Measurements from ENCODE around the gene OR4N2. TPM values are rescaled to one million over a fixed set of nuclear protein-coding genes. Genes with fewer than 3 reads are reported as not detected.
"Not testable (repeated sequence)": the region's sequence is repeated elsewhere in the genome, so short reads cannot be mapped to it uniquely, and the experiment has no call there.

OR4N2 gene
- total RNA-seq, 1 donor from 2014 or later = not detected

DNA sequence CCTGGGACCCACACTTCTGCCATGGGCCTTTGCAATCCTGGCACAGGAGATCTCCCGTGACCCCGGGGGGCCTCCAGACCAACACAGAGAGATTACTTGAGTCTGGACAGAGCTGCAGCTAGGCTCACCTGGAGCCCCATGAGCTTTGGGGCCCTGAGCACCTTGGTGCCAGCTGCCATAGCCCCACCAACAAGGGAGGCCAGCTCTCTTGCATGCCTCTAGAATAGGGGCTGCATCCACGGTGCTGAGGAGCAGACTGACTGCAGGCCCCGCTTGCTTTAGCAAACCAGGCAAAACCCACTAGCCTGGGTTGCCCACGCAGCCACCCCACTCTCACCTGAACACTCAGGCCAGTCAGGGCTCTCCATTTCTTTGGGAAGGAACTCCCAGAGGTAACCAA lies 3.7 kb upstream of the OR4N2 start:
- Histone ChIP-seq H3K27me3 (ENCODE audit: low read depth) (no peaks in the 10 kb centered on the region), H3K4me1 (no peaks in the 10 kb centered on the region), H3K4me3 (no peak overlapping the region), H3K36me3 (no peaks in the 10 kb centered on the region), H3K27ac (replicated peaks) (no peak overlapping the region), H3K9me3 (replicated peaks) (peaks cover 18% of the 10 kb centered on the region)
- intact Hi-C loops (cut with micrococcal nuclease) = no loop called here
- no peak for DNase-seq
- TF ChIP-seq, protein P1, sequence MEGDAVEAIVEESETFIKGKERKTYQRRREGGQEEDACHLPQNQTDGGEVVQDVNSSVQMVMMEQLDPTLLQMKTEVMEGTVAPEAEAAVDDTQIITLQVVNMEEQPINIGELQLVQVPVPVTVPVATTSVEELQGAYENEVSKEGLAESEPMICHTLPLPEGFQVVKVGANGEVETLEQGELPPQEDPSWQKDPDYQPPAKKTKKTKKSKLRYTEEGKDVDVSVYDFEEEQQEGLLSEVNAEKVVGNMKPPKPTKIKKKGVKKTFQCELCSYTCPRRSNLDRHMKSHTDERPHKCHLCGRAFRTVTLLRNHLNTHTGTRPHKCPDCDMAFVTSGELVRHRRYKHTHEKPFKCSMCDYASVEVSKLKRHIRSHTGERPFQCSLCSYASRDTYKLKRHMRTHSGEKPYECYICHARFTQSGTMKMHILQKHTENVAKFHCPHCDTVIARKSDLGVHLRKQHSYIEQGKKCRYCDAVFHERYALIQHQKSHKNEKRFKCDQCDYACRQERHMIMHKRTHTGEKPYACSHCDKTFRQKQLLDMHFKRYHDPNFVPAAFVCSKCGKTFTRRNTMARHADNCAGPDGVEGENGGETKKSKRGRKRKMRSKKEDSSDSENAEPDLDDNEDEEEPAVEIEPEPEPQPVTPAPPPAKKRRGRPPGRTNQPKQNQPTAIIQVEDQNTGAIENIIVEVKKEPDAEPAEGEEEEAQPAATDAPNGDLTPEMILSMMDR (IDR thresholded peaks at IDR 0.05; ENCODE audit: borderline replicate concordance) = no peak

DNA sequence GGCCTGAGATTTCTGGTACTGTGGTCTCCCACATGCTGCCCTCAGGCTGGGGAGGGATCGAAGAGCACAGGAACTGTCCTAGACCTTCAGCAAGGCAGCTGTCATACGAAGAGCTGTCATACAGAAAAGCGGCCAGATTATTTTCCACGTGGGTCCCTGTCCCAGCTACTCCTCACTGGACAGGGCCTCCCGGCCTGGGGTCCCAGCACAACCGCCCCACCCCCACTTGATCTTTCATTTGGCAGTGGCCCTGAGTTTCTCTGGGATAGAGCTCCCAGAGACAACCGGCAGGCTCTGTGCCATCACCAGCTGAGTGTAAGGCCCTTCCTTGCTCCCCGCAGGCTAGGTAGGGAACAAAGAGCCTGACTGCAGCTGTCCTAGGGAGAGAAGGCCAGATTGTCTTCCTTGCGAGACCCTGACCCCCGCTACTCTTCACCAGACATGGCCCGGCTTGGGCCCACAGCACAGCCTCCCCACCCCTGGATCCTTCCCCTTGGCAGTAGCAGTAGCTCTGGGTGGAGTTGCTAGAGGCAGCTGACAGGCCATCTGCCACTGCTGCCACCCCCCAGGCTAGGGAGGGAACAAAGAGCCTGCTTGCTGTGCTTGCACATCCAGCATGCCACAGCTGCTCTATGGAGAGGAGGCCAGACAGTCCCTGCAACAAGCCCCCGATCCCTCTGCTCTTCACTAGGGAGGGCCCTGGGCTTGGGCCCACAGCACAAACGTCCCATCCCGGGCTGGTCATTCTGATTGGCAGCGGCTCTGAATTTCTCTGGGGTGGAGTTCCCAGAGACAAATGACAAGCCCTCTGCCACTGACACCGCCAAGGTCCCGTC lies 3.1 kb upstream of the OR4N2 start:
- no peak for DNase-seq
- Histone ChIP-seq H3K4me1 (no peaks in the 10 kb centered on the region), H3K36me3 (no peaks in the 10 kb centered on the region), H3K4me3 (no peak overlapping the region), H3K27me3 (ENCODE audit: low read depth) (no peaks in the 10 kb centered on the region), H3K9me3 (replicated peaks) (peaks cover 18% of the 10 kb centered on the region), H3K27ac (replicated peaks) (no peak overlapping the region)
- intact Hi-C loops (cut with micrococcal nuclease) = no loop called here
- TF ChIP-seq, protein P1 (IDR thresholded peaks at IDR 0.05; ENCODE audit: borderline replicate concordance) = no peak

DNA sequence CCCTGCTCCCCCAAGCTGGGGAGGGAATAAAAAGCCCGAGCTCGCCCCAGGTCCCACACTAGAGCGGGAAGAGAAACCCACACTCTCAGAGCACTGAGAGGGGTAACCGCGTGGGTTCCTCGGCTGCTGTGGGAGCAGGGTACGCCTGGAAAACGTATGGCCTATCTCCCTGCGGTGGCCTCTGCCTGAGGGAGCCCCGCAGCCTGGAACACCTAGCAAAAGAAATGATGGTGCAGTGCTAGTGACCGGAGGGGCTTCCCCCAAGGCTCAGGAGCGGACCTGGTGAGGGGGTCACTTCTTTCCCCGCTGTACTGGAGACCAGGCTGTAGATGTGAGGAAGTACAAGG lies 2.5 kb upstream of the OR4N2 start:
- no peak for DNase-seq
- Histone ChIP-seq H3K4me1 (no peaks in the 10 kb centered on the region), H3K27ac (replicated peaks) (no peak overlapping the region), H3K4me3 (no peak overlapping the region), H3K27me3 (ENCODE audit: low read depth) (no peaks in the 10 kb centered on the region), H3K9me3 (replicated peaks) (peaks cover 18% of the 10 kb centered on the region), H3K36me3 (no peaks in the 10 kb centered on the region)
- intact Hi-C loops (cut with micrococcal nuclease) = no loop called here
- TF ChIP-seq, protein P1 (IDR thresholded peaks at IDR 0.05; ENCODE audit: borderline replicate concordance) = no peak

DNA sequence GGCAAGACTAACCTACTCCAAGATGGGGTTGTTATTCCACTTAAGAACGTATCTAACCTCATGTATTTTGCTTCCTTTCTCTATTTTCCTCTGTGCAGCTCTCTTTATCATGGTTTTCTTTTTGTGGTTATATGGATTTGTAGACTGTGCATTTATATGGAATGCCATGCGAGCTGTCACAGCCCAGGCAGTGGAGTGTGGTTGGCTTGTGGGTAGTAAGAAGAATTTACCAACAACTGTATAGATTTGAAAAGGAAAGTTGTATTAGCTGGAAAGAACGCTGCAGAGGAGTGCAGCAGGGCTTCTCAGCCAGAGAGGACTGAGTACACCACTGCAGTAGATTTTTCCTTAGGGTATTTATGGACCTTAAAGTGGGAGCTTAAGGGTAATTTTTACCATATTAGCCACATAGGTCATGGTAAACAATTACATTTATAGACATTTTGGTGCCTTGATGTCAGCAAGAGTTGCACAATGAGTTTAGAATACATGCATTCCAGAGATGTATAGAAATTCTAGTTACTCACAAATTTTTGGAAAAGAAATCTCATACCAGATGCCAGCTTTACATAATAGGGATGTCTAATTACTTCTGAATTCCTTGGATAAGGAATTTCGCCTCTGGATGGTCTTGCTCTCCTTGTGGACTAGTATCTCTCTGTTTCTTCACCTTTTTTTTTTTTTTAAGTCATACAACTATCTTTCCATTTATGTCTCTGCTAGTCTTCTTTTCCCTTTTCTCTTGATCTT lies 9.8 kb downstream of the OR4N2 start:
- H3K9me3 ChIP-seq (replicated peaks) = peaks cover 61% of the 10 kb centered on the region
- H3K36me3 ChIP-seq; H3K4me3 ChIP-seq; H3K27ac ChIP-seq (replicated peaks); DNase-seq; H3K4me1 ChIP-seq; H3K27me3 ChIP-seq (ENCODE audit: low read depth); intact Hi-C loops (cut with micrococcal nuclease): not testable (repeated sequence)

DNA sequence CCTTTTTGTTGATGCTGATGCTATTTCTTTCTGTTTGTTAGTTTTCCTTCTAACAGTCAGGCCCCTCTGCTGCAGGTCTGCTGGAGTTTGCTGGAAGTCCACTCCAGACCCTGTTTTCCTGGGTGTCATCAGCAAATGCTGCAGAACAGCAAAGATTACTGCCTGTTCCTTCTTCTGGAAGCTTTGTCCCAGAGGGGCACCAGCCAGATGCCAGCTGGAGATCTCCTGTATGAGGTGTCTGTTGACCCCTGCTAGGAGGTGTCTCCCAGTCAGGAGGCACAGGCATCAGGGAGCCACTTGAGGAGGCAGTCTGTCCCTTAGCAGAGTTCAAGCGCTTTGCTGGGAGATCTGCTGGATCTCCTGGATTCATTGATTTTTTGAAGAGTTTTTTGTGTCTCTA lies 16.3 kb downstream of the OR4N2 start:
- H3K36me3 ChIP-seq; H3K4me3 ChIP-seq; H3K27me3 ChIP-seq (ENCODE audit: low read depth); DNase-seq; intact Hi-C loops (cut with micrococcal nuclease); H3K4me1 ChIP-seq; H3K27ac ChIP-seq (replicated peaks): not testable (repeated sequence)
- H3K9me3 ChIP-seq (replicated peaks) = peaks cover 43% of the 10 kb centered on the region

DNA sequence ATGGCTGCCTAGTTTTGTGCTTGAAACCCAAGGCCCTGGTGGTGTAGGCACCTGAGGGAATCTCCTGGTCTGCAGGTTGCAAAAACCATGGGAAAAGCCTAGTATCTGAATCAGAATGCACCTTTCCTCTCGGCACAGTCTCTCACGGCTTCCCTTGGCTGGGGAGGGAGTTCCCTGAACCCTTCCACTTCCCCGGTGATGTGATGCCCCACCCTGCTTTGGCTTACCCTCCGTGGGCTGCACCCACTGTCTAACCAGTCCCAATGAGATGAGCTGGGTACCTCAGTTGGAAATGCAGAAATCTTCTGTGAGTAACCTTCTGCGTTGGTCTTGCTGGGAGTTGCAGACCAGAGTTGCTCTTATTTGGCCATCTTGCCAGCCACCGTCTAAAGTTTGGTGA lies 17.4 kb downstream of the OR4N2 start:
- H3K36me3 ChIP-seq; DNase-seq; intact Hi-C loops (cut with micrococcal nuclease); H3K27ac ChIP-seq (replicated peaks); H3K4me3 ChIP-seq; H3K4me1 ChIP-seq; H3K27me3 ChIP-seq (ENCODE audit: low read depth): not testable (repeated sequence)
- peaks cover 40% of the 10 kb centered on the region for H3K9me3 ChIP-seq (replicated peaks)

DNA sequence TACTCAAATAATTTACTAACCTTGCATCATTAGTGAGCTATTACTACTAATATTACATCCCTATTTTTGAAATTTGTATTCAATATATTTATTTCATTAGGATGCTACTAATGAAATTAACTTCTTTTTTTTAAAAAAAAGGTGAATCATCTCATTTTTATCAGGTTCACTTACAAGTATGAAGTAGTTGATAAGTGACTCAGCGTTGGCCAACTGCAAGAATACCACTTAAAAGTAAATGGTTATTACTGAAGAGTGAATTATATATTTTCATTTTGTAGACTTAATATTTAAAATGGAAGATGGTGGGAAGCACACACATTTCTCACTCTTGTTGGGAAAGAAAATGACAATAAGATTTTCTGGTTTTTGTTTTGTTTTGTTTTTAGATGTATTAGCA lies 19.6 kb downstream of the OR4N2 start:
- Histone ChIP-seq H3K9me3 (replicated peaks) (peaks cover 28% of the 10 kb centered on the region), H3K27ac (replicated peaks) (no peak overlapping the region), H3K4me1 (no peaks in the 10 kb centered on the region), H3K27me3 (ENCODE audit: low read depth) (no peaks in the 10 kb centered on the region), H3K4me3 (no peak overlapping the region), H3K36me3 (no peaks in the 10 kb centered on the region)
- intact Hi-C loops (cut with micrococcal nuclease) = no loop called here
- TF ChIP-seq, protein P1 (IDR thresholded peaks at IDR 0.05; ENCODE audit: borderline replicate concordance) = no peak
- no peak for DNase-seq

Data from left ventricle myocardium inferior (tissue), 1 donor.